MM.1S (cell line): ENCODE data around the gene RAB21.

Experiments used
- EZH2 ChIP-seq: fragments of 300-600 bp; sonication (generic); optimal IDR thresholded peaks from 2 replicates; pipeline ENCODE3; 2017; ENCODE audit warnings: low read depth, mild to moderate bottlenecking, antibody characterized with exemption, low read length, mixed read lengths
- EZH2phosphoT487 ChIP-seq: fragments of 300-600 bp; sonication (generic); IDR thresholded peaks from 2 replicates; pipeline ENCODE4 v1.6.1; 2018; ENCODE audit warnings: antibody characterized with exemption, low read length
- TF ChIP-seq, protein P1 (sequence below): fragments of 300-600 bp; sonication (generic); IDR thresholded peaks from 2 replicates; pipeline ENCODE4 v1.5.1; 2016; ENCODE audit warnings: antibody characterized with exemption, low read length, mixed read lengths

DNA sequence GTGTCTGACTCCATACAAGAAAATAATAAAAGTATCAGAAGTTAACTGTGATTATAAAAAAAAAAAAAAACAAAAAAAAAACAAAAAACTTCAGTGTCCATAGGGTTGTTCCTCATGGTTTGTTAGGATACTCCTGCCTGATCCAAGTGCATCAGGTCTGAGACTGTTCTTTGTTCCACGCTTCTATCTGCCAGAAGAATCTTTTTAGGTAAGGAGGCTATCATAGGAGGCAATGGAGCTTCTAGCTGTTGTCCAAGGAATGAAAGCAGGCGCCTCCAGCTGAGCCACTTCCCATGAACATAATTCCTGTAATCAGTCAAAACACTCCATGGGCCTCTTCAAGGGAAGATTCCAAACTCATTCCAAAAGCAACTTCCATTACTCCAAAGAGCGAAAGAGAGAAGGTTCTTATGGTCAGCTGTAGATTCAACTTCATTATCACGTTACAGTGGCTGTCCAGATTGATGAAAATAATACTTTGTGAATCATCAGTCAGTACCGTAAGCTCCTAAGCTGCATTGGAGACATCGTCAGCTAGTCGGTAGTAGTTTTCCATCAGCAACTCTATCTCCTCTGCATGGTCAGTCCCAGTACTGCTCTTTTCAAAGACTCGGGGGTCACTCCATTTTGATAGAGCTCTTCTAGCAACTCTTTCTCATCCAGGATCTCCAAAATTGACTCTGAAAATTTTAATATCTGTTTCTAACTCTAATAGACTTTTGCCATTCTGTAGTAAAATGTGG is 94.6 kb downstream of the RAB21 start:
- TF ChIP-seq, protein P1, sequence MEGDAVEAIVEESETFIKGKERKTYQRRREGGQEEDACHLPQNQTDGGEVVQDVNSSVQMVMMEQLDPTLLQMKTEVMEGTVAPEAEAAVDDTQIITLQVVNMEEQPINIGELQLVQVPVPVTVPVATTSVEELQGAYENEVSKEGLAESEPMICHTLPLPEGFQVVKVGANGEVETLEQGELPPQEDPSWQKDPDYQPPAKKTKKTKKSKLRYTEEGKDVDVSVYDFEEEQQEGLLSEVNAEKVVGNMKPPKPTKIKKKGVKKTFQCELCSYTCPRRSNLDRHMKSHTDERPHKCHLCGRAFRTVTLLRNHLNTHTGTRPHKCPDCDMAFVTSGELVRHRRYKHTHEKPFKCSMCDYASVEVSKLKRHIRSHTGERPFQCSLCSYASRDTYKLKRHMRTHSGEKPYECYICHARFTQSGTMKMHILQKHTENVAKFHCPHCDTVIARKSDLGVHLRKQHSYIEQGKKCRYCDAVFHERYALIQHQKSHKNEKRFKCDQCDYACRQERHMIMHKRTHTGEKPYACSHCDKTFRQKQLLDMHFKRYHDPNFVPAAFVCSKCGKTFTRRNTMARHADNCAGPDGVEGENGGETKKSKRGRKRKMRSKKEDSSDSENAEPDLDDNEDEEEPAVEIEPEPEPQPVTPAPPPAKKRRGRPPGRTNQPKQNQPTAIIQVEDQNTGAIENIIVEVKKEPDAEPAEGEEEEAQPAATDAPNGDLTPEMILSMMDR, result no peak
- TF ChIP-seq EZH2, result no peak
- TF ChIP-seq EZH2phosphoT487, result no peak
